Natural killer cell (primary cell): Measurements from ENCODE around the gene TACR1. TPM values are rescaled to one million over a fixed set of nuclear protein-coding genes. Genes with fewer than 3 reads are reported as not detected.

Source experiments
- ATAC-seq, 3 donors: fragments of 150-1000 bp in 2 of 3; fragments of 200-7000 bp in 1 of 3; cut with Tn5 transposase; 1 replicate in 1 of 3; 2 replicates in 2 of 3; pipeline ENCODE4 v1.10.0; 2021; ENCODE audit warnings: mild to moderate bottlenecking in 2 of 3, moderate library complexity in 2 of 3
- DNase-seq, 2 donors: peaks; one replicate each; pipeline versions ENCODE4 v3.0.0 to v3.0.0-alpha.2; 2013 to 2021; ENCODE audit warnings: mixed read lengths in 1 of 2
- H3K27ac ChIP-seq: one replicate; pipeline ENCODE4 v1.5.1; 2013; ENCODE audit warnings: mild to moderate bottlenecking, low read length
- H3K27me3 ChIP-seq: one replicate; pipeline ENCODE4 v1.6.1; 2013; ENCODE audit warnings: low read length; ENCODE audit not compliant: control insufficient read depth, insufficient read depth
- H3K36me3 ChIP-seq: one replicate; pipeline ENCODE4 v1.6.1; 2013; ENCODE audit warnings: low read length; ENCODE audit not compliant: control insufficient read depth, insufficient read depth
- H3K4me1 ChIP-seq: one replicate; pipeline ENCODE4 v1.6.1; 2013; ENCODE audit warnings: low read length; ENCODE audit not compliant: control insufficient read depth, insufficient read depth
- H3K4me3 ChIP-seq: one replicate; pipeline ENCODE4 v1.5.1; 2013; ENCODE audit warnings: low read length
- H3K9me3 ChIP-seq: one replicate; pipeline ENCODE4 v1.6.1; 2013; ENCODE audit warnings: low read length; ENCODE audit not compliant: control insufficient read depth, insufficient read depth
- H3K27ac Mint-ChIP-seq, 2 donors: one replicate each; pipeline ENCODE4 v1.8.0; 2022; ENCODE audit warnings: mild to moderate bottlenecking in 2 of 2, mixed read lengths in 2 of 2, moderate library complexity in 1 of 2
- H3K27me3 Mint-ChIP-seq, 2 donors: one replicate each; pipeline ENCODE4 v1.8.0; 2022; ENCODE audit warnings: low read depth in 2 of 2, mixed read lengths in 2 of 2
- H3K36me3 Mint-ChIP-seq: one replicate; pipeline ENCODE4 v1.8.0; 2022; ENCODE audit warnings: mixed read lengths
- H3K4me1 Mint-ChIP-seq, 2 donors: one replicate each; pipeline ENCODE4 v1.8.0; 2022; ENCODE audit warnings: mixed read lengths in 2 of 2
- H3K4me3 Mint-ChIP-seq: one replicate; pipeline ENCODE4 v1.8.0; 2022; ENCODE audit warnings: mild to moderate bottlenecking, moderate library complexity, mixed read lengths
- H3K9me3 Mint-ChIP-seq, 2 donors: one replicate each; pipeline ENCODE4 v1.8.0; 2022; ENCODE audit warnings: mixed read lengths in 2 of 2
- CTCF ChIP-seq: fragments of 200-600 bp; IDR thresholded peaks from one replicate; pipeline ENCODE4 v1.8.0; 2022; ENCODE audit warnings: antibody characterized with exemption
- WGBS: methylation state at CpG from one replicate; pipeline ENCODE4 v1.1.7; 2013; ENCODE audit warnings: missing lambda C conversion rate; ENCODE audit not compliant: insufficient coverage; 5-methylcytosine and 5-hydroxymethylcytosine counted together
- intact Hi-C: fragments of 100-400 bp; cut with micrococcal nuclease; formaldehyde crosslinking; loops from one replicate; pipeline ENCODE4 v1.14.2; 2022
- total RNA-seq, 4 donors: library from RNA; stranded (reverse); fragments of 120-200 nt in 1 of 4; gene quantifications; one replicate each; pipeline versions ENCODE4 v1.2.3 to v1.2.4, GENCODE V29; 2013 to 2022

TACR1 gene
- total RNA-seq, 3 donors from 2014 or later (not counting 1 experiment from before 2014, with no cell fraction given) = not detected

- DNase-seq (no peak), ATAC-seq (no peak)
- intact Hi-C loops = no loop called here
- H3K27me3 Mint-ChIP-seq = peaks cover 17 to 43% of the 10 kb centered on the region in 2 donors
- no peak overlapping the region for H3K4me3 Mint-ChIP-seq
- H3K36me3 ChIP-seq = no peaks in the 10 kb centered on the region
- no peaks in the 10 kb centered on the region for H3K4me1 ChIP-seq
- no peak overlapping the region for H3K27ac Mint-ChIP-seq
- no peaks in the 10 kb centered on the region for H3K4me1 Mint-ChIP-seq
- TF ChIP-seq CTCF = no peak
- WGBS = no CpG with 5 or more reads among the region's 2 CpGs
- H3K27me3 ChIP-seq = no peaks in the 10 kb centered on the region
- H3K36me3 Mint-ChIP-seq = no peaks in the 10 kb centered on the region
- no peak overlapping the region for H3K4me3 ChIP-seq
- no peaks in the 10 kb centered on the region for H3K9me3 ChIP-seq
- H3K9me3 Mint-ChIP-seq = no peaks in the 10 kb centered on the region
- no peak overlapping the region for H3K27ac ChIP-seq
Observed at GRCh38 chr2:75018162-75018561, 181.2 kb downstream of the TACR1 start.

GRCh38 chr2:75012080-75012479, 187.2 kb downstream of the TACR1 start:
- DNase-seq = no peak
- no peaks in the 10 kb centered on the region for H3K9me3 Mint-ChIP-seq
- Histone ChIP-seq H3K27me3 (no peaks in the 10 kb centered on the region), H3K4me3 (no peak overlapping the region), H3K9me3 (no peaks in the 10 kb centered on the region), H3K4me1 (no peaks in the 10 kb centered on the region), H3K36me3 (no peaks in the 10 kb centered on the region), H3K27ac (no peak overlapping the region)
- peaks cover 8 to 36% of the 10 kb centered on the region in 2 donors for H3K27me3 Mint-ChIP-seq
- no peak for ATAC-seq
- H3K4me1 Mint-ChIP-seq = no peaks in the 10 kb centered on the region
- 97% methylated on average over 7 of the region's 8 CpGs for WGBS
- TF ChIP-seq CTCF = no peak
- no peak overlapping the region for H3K27ac Mint-ChIP-seq
- intact Hi-C loops = no loop called here
- H3K4me3 Mint-ChIP-seq = no peak overlapping the region
- H3K36me3 Mint-ChIP-seq = no peaks in the 10 kb centered on the region

- 100% methylated on average over 1 of the region's 1 CpG for WGBS
- Mint-ChIP-seq H3K27ac (no peak overlapping the region), H3K36me3 (no peaks in the 10 kb centered on the region), H3K9me3 (no peaks in the 10 kb centered on the region), H3K4me1 (no peaks in the 10 kb centered on the region), H3K4me3 (no peak overlapping the region), H3K27me3 (peaks cover 5 to 36% of the 10 kb centered on the region in 2 donors)
- H3K4me3 ChIP-seq = no peak overlapping the region
- intact Hi-C loops = no loop called here
- TF ChIP-seq CTCF = no peak
- no peaks in the 10 kb centered on the region for H3K9me3 ChIP-seq
- no peak overlapping the region for H3K27ac ChIP-seq
- ATAC-seq (no peak), DNase-seq (no peak)
- no peaks in the 10 kb centered on the region for H3K27me3 ChIP-seq
- no peaks in the 10 kb centered on the region for H3K4me1 ChIP-seq
- no peaks in the 10 kb centered on the region for H3K36me3 ChIP-seq
Observed at GRCh38 chr2:75010571-75010970, 188.7 kb downstream of the TACR1 start.

GRCh38 chr2:75007819-75008218, 191.5 kb downstream of the TACR1 start:
- Mint-ChIP-seq H3K4me1 (no peaks in the 10 kb centered on the region), H3K4me3 (no peak overlapping the region), H3K27ac (no peak overlapping the region), H3K27me3 (peaks cover 3 to 9% of the 10 kb centered on the region in 2 donors), H3K9me3 (no peaks in the 10 kb centered on the region), H3K36me3 (no peaks in the 10 kb centered on the region)
- Histone ChIP-seq H3K27me3 (no peaks in the 10 kb centered on the region), H3K4me1 (no peaks in the 10 kb centered on the region), H3K9me3 (no peaks in the 10 kb centered on the region), H3K27ac (no peak overlapping the region), H3K36me3 (no peaks in the 10 kb centered on the region), H3K4me3 (no peak overlapping the region)
- WGBS = 94% methylated on average over 4 of the region's 4 CpGs
- ATAC-seq (no peak), DNase-seq (no peak)
- intact Hi-C loops = no loop called here
- no peak for TF ChIP-seq CTCF
